Ishikawa (cell line): ENCODE data around the gene DCAF4.

Source experiments
- CEBPB ChIP-seq: IDR thresholded peaks from 2 replicates; pipeline ENCODE4 v1.6.1; 2012
- CREB1 ChIP-seq: IDR thresholded peaks from 2 replicates; pipeline ENCODE4 v1.6.1; 2012; ENCODE audit warnings: low read depth
- EGR1 ChIP-seq: IDR thresholded peaks from 2 replicates; pipeline ENCODE4 v1.6.1; 2012
- EP300 ChIP-seq: IDR thresholded peaks from 2 replicates; pipeline ENCODE4 v1.6.1; 2012; ENCODE audit warnings: borderline replicate concordance
- FOXM1 ChIP-seq: IDR thresholded peaks from 2 replicates; pipeline ENCODE4 v1.6.1; 2012; ENCODE audit warnings: low read depth, borderline replicate concordance
- RAD21 ChIP-seq: IDR thresholded peaks from 2 replicates; pipeline ENCODE4 v1.6.1; 2012; ENCODE audit warnings: low read depth
- REST ChIP-seq: IDR thresholded peaks from 2 replicates; pipeline ENCODE4 v1.6.1; 2012; ENCODE audit warnings: low read depth, mild to moderate bottlenecking
- TAF1 ChIP-seq: IDR thresholded peaks from 2 replicates; pipeline ENCODE4 v1.6.1; 2012; ENCODE audit warnings: low read depth, mild to moderate bottlenecking
- TCF12 ChIP-seq: IDR thresholded peaks from 2 replicates; pipeline ENCODE4 v1.6.1; 2012; ENCODE audit warnings: low read depth
- TEAD4 ChIP-seq: IDR thresholded peaks from 2 replicates; pipeline ENCODE4 v1.6.1; 2012
- YY1 ChIP-seq: IDR thresholded peaks from 2 replicates; pipeline ENCODE4 v1.6.1; 2012; ENCODE audit warnings: low read depth
- TF ChIP-seq, protein P1 (sequence below): IDR thresholded peaks from 2 replicates; pipeline ENCODE4 v1.6.1; 2012
- TF ChIP-seq, protein P2 (sequence below): IDR thresholded peaks from 2 replicates; pipeline ENCODE4 v1.6.1; 2012

GRCh38 chr14:72882047-72882446, 44.2 kb upstream of the DCAF4 start:
- TF ChIP-seq RAD21: no peak
- no peak for TF ChIP-seq TAF1
- no peak for TF ChIP-seq EP300
- no peak for TF ChIP-seq REST
- no peak for TF ChIP-seq TEAD4
- TF ChIP-seq CEBPB: no peak
- no peak for TF ChIP-seq YY1
- TF ChIP-seq EGR1: no peak
- TF ChIP-seq, protein P1, sequence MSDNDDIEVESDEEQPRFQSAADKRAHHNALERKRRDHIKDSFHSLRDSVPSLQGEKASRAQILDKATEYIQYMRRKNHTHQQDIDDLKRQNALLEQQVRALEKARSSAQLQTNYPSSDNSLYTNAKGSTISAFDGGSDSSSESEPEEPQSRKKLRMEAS: no peak
- TF ChIP-seq, protein P2, sequence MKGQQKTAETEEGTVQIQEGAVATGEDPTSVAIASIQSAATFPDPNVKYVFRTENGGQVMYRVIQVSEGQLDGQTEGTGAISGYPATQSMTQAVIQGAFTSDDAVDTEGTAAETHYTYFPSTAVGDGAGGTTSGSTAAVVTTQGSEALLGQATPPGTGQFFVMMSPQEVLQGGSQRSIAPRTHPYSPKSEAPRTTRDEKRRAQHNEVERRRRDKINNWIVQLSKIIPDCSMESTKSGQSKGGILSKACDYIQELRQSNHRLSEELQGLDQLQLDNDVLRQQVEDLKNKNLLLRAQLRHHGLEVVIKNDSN: no peak
- no peak for TF ChIP-seq TCF12
- TF ChIP-seq CREB1: no peak
- TF ChIP-seq FOXM1: no peak
